ENCODE results near the gene C1orf210.

DNA sequence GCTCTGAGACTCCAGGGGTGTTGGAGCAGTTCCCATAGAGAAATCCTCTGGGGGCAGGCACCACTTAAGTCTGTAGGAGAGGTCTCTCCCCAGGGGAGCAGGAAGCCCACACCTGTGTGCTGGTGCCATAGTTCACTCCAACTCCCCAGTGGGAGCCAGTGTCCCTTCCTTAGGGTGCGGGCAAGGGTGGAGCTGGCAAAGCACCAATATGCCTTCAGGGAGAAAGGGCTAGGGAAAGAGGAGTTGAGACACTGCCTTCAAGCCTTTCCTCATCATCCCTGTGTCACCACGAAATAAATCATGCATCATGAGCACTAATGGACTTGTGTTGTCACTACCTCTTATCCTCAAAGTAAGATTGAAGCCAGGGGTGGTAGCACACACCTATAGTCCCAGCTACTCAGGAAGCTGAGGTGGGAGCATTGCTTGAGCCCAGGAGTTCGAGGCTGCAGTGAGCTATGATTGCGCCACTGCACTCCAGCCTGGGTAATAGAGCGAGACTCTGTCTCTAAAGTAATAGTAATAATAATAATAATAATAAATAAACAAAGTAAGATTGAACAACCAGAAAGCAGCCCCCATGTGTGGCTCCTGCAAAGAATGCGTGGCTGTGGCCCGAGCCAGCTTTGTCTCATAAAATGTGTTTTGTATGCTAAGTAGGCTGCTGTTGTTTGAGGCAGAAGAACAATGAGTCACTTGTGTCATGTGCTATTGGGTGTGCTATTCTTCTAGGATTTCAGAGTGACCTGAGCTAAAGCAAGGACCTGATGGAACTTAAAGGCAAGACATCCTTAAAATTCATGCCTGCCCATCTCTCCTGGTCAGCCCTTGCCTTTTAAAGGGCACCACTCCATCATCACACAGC, 8.7 kb upstream of the C1orf210 start:
- TF ChIP-seq, protein P1, sequence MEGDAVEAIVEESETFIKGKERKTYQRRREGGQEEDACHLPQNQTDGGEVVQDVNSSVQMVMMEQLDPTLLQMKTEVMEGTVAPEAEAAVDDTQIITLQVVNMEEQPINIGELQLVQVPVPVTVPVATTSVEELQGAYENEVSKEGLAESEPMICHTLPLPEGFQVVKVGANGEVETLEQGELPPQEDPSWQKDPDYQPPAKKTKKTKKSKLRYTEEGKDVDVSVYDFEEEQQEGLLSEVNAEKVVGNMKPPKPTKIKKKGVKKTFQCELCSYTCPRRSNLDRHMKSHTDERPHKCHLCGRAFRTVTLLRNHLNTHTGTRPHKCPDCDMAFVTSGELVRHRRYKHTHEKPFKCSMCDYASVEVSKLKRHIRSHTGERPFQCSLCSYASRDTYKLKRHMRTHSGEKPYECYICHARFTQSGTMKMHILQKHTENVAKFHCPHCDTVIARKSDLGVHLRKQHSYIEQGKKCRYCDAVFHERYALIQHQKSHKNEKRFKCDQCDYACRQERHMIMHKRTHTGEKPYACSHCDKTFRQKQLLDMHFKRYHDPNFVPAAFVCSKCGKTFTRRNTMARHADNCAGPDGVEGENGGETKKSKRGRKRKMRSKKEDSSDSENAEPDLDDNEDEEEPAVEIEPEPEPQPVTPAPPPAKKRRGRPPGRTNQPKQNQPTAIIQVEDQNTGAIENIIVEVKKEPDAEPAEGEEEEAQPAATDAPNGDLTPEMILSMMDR (IDR thresholded peaks at IDR 0.05): no peak
- TF ChIP-seq, protein P2, sequence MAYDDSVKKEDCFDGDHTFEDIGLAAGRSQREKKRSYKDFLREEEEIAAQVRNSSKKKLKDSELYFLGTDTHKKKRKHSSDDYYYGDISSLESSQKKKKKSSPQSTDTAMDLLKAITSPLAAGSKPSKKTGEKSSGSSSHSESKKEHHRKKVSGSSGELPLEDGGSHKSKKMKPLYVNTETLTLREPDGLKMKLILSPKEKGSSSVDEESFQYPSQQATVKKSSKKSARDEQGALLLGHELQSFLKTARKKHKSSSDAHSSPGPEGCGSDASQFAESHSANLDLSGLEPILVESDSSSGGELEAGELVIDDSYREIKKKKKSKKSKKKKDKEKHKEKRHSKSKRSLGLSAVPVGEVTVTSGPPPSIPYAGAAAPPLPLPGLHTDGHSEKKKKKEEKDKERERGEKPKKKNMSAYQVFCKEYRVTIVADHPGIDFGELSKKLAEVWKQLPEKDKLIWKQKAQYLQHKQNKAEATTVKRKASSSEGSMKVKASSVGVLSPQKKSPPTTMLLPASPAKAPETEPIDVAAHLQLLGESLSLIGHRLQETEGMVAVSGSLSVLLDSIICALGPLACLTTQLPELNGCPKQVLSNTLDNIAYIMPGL (CRISPR knock-in tag; IDR thresholded peaks at IDR 0.05): no peak
- TF ChIP-seq, protein P3, sequence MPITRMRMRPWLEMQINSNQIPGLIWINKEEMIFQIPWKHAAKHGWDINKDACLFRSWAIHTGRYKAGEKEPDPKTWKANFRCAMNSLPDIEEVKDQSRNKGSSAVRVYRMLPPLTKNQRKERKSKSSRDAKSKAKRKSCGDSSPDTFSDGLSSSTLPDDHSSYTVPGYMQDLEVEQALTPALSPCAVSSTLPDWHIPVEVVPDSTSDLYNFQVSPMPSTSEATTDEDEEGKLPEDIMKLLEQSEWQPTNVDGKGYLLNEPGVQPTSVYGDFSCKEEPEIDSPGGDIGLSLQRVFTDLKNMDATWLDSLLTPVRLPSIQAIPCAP (CRISPR knock-in tag; IDR thresholded peaks at IDR 0.05): no peak
- TF ChIP-seq, protein P4, sequence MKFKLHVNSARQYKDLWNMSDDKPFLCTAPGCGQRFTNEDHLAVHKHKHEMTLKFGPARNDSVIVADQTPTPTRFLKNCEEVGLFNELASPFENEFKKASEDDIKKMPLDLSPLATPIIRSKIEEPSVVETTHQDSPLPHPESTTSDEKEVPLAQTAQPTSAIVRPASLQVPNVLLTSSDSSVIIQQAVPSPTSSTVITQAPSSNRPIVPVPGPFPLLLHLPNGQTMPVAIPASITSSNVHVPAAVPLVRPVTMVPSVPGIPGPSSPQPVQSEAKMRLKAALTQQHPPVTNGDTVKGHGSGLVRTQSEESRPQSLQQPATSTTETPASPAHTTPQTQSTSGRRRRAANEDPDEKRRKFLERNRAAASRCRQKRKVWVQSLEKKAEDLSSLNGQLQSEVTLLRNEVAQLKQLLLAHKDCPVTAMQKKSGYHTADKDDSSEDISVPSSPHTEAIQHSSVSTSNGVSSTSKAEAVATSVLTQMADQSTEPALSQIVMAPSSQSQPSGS (CRISPR knock-in tag; IDR thresholded peaks at IDR 0.05; ENCODE audit: borderline replicate concordance, low read depth): no peak
- no peak for TF ChIP-seq JUN (CRISPR knock-in tag; IDR thresholded peaks at IDR 0.05)
- TF ChIP-seq, protein P5, sequence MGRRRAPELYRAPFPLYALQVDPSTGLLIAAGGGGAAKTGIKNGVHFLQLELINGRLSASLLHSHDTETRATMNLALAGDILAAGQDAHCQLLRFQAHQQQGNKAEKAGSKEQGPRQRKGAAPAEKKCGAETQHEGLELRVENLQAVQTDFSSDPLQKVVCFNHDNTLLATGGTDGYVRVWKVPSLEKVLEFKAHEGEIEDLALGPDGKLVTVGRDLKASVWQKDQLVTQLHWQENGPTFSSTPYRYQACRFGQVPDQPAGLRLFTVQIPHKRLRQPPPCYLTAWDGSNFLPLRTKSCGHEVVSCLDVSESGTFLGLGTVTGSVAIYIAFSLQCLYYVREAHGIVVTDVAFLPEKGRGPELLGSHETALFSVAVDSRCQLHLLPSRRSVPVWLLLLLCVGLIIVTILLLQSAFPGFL (CRISPR knock-in tag; IDR thresholded peaks at IDR 0.05; ENCODE audit: borderline replicate concordance): no peak
